Ovary (tissue), 3 donors: Measurements from ENCODE around the gene PRXL2B.

Source experiments
- EP300 ChIP-seq: sonication (generic); formaldehyde crosslinking; IDR thresholded peaks from one replicate; pipeline ENCODE4 v1.6.1; 2017; ENCODE audit warnings: antibody characterized with exemption
- POLR2A ChIP-seq: fragments of 450-650 bp; IDR thresholded peaks from one replicate; pipeline ENCODE4 v1.6.1; 2017; ENCODE audit warnings: antibody characterized with exemption, mild to moderate bottlenecking, moderate library complexity
- TF ChIP-seq, protein P1 (sequence below), 3 donors: fragments of 450-650 bp in 2 of 3; fragments of 200-600 bp in 1 of 3; IDR thresholded peaks; one replicate each; pipeline versions ENCODE4 v1.5.1 to v1.8.0; 2016 to 2022; ENCODE audit warnings: antibody characterized with exemption in 3 of 3, mild to moderate bottlenecking in 1 of 3
- donor health status: DM: no; HTN: no; CAD: no.

DNA sequence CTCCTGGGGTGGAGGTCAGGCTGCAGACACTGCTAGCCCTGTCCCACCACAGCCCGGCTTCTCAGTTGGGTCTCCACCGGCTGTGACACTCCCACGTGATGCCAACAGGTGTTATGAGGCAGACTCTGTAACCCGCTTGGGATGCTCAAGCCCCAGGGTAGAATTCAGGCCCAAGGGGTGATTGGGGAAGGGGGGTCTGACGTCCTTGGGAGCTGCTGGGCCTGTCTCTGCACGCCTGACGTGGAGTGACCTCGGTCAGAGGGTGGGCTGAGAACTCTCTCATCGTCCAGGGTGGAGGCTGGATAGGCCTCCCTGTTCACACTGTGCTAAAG, 48.8 kb upstream of the PRXL2B start:
- TF ChIP-seq, protein P1, sequence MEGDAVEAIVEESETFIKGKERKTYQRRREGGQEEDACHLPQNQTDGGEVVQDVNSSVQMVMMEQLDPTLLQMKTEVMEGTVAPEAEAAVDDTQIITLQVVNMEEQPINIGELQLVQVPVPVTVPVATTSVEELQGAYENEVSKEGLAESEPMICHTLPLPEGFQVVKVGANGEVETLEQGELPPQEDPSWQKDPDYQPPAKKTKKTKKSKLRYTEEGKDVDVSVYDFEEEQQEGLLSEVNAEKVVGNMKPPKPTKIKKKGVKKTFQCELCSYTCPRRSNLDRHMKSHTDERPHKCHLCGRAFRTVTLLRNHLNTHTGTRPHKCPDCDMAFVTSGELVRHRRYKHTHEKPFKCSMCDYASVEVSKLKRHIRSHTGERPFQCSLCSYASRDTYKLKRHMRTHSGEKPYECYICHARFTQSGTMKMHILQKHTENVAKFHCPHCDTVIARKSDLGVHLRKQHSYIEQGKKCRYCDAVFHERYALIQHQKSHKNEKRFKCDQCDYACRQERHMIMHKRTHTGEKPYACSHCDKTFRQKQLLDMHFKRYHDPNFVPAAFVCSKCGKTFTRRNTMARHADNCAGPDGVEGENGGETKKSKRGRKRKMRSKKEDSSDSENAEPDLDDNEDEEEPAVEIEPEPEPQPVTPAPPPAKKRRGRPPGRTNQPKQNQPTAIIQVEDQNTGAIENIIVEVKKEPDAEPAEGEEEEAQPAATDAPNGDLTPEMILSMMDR (IDR thresholded peaks at IDR 0.05), result no peak
- TF ChIP-seq POLR2A (no peak), EP300 (no peak)
